GM21825 (cell line): Measurements from ENCODE around the gene MC3R.

ENCODE experiments used
- ATAC-seq: cut with Tn5 transposase; IDR thresholded peaks from one replicate; pipeline ENCODE4 v1.9.1; 2021; ENCODE audit warnings: mild to moderate bottlenecking, moderate library complexity; ENCODE audit not compliant: unreplicated experiment

Gene MC3R

GRCh38 chr20:56249244-56249955 is 868 bp downstream of the MC3R start:
- no peak for ATAC-seq

DNA sequence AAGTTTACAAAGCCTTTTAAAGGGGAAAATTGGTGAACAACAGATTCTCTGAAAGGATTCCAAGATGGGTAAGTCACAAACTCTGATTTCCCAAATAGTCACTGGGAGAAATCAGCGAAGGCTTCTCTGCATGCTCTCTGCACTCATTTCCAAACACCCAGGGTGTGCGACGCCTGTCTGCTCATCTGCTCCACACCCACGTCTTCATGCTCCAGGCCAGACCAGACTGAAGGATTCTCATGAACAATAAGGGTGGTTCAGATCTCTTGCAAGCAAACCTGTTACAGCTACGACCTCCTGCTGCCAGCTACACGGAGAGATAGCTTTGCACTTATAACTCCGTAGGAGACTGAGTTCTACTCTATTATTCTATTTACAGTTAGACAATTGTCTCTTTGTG is 1.4 kb downstream of the MC3R start:
- no peak for ATAC-seq

GRCh38 chr20:56257604-56258003 is 9.1 kb downstream of the MC3R start:
- no peak for ATAC-seq

GRCh38 chr20:56259948-56260347 is 11.4 kb downstream of the MC3R start:
- ATAC-seq = no peak

- ATAC-seq = no peak
Measured at GRCh38 chr20:56268536-56268935, 20.0 kb downstream of the MC3R start.

- ATAC-seq = no peak
Measured at GRCh38 chr20:56271974-56272373, 23.4 kb downstream of the MC3R start.

DNA sequence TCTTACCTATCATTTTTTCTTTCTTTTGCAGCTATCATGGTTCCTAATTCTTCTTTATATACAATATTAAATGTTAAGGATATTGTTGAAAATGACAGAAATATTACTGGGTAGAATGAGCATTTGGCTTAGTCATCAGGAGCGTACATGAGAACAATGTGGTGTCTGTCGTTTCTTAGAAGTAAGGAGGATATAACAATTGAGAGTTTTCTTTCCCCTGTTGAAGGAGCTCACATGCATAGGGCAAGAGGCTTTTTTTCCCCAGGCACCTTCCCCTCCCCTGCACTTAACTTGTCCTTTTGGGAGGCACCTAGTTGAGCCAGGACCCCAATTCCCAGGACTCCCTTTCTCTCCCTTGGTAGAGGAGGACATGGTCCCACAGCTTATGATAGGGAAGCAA is 25.0 kb downstream of the MC3R start:
- no peak for ATAC-seq

- ATAC-seq = no peak
Measured at GRCh38 chr20:56274156-56274555, 25.6 kb downstream of the MC3R start.

- no peak for ATAC-seq
Measured at GRCh38 chr20:56278196-56278595, 29.7 kb downstream of the MC3R start.

GRCh38 chr20:56285496-56285895 is 37.0 kb downstream of the MC3R start:
- ATAC-seq = no peak

GRCh38 chr20:56289652-56290051 is 41.1 kb downstream of the MC3R start:
- ATAC-seq = no peak

DNA sequence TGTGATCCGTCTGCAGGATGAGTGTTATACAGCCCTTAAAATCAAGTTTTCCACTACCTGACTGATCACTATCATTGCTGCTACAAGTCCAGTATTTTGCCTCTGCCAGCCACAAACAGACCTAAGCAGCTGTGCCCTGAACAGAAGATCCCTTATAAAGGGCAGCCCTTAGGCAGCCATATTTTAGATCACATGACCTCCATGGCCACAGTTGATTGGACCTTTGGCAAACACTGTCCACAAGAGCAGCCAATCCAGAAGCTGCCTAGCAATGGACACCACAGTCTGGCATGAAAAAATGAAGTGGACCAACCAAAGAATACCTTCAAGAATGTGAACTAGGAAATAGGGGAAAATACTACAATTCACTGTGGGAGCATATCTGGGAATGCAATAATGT is 50.8 kb downstream of the MC3R start:
- ATAC-seq = no peak
